ENCODE data around the gene NUP62. TPM values are rescaled to one million over a fixed set of nuclear protein-coding genes. Genes with fewer than 3 reads are reported as not detected.

NUP62 gene
- 10 to 100 TPM; 34.5 to 40.1 (median 34.9) TPM for total RNA-seq

- Histone ChIP-seq H3K27me3 (no peaks in the 10 kb centered on the region), H3K36me3 (peaks cover 0 to 55% (median 7%) of the 10 kb centered on the region in 3 donors), H3K4me1 (peaks cover 10 to 44% (median 15%) of the 10 kb centered on the region in 3 donors), H3K9me3 (no peaks in the 10 kb centered on the region), H3K27ac (peak within 1 kb of the TSS; percentile 93 to 96 (median 94)), H3K4me3 (peak within 1 kb of the TSS; percentile 78 to 96 (median 90))
- TF ChIP-seq POLR2A (IDR thresholded peaks at IDR 0.05) (no peak), CTCF (IDR thresholded peaks at IDR 0.05) (no peak)
- 0% methylated on average over 22 to 26 of the region's 48 CpGs for WGBS, 2 donors
- DNase-seq, result no peak
- intact Hi-C loops (cut with DNase I), result no loop called here
Measured at GRCh38 chr19:49929121-49929610, at the start of gene NUP62, which contains the start of gene ATF5. TSS of gene NUP62 (minus strand) at chr19:49929504. CDS start at chr19:49909807, 19,697 bp downstream. TSS of gene ATF5 (plus strand) at chr19:49929205. CDS start at chr19:49930851, 1,646 bp downstream.

GRCh38 chr19:49978324-49978723 is 49.0 kb upstream of the NUP62 start:
- no peak for TF ChIP-seq POLR2A (IDR thresholded peaks at IDR 0.05)
- TF ChIP-seq CTCF (IDR thresholded peaks at IDR 0.05), result no peak
- no peak overlapping the region for H3K27ac ChIP-seq
- no peaks in the 10 kb centered on the region for H3K27me3 ChIP-seq
- intact Hi-C loops (cut with DNase I), result no loop called here
- H3K4me3 ChIP-seq, result no peak overlapping the region
- no peak for DNase-seq
- 75 to 82% methylated on average over 8 to 9 of the region's 11 CpGs for WGBS, 2 donors
- H3K36me3 ChIP-seq, result peaks cover 0 to 82% (median 6%) of the 10 kb centered on the region in 3 donors
- H3K9me3 ChIP-seq, result no peaks in the 10 kb centered on the region
- H3K4me1 ChIP-seq, result no peaks in the 10 kb centered on the region

- Histone ChIP-seq H3K27ac (no peak overlapping the region), H3K27me3 (no peaks in the 10 kb centered on the region), H3K36me3 (peaks cover 0 to 78% (median 6%) of the 10 kb centered on the region in 3 donors), H3K4me3 (no peak overlapping the region), H3K9me3 (no peaks in the 10 kb centered on the region), H3K4me1 (no peaks in the 10 kb centered on the region)
- no peak for DNase-seq
- intact Hi-C loops (cut with DNase I), result no loop called here
- no peak for TF ChIP-seq CTCF (IDR thresholded peaks at IDR 0.05)
- TF ChIP-seq POLR2A (IDR thresholded peaks at IDR 0.05), result no peak
- 85 to 92% methylated on average over 15 to 18 of the region's 18 CpGs for WGBS, 2 donors
Measured at GRCh38 chr19:49977881-49978280, 48.6 kb upstream of the NUP62 start.

- Histone ChIP-seq H3K27me3 (peaks cover 0 to under 1% (median 0%) of the 10 kb centered on the region in 4 donors), H3K36me3 (peaks cover 0 to 70% (median 6%) of the 10 kb centered on the region in 3 donors), H3K4me3 (no peak overlapping the region), H3K4me1 (peaks cover 0 to 1% (median 0%) of the 10 kb centered on the region in 3 donors), H3K9me3 (no peaks in the 10 kb centered on the region), H3K27ac (no peak overlapping the region)
- WGBS, 2 donors, result 86 to 89% methylated on average over 11 to 12 of the region's 13 CpGs
- DNase-seq, result no peak
- TF ChIP-seq POLR2A (IDR thresholded peaks at IDR 0.05) (no peak), CTCF (IDR thresholded peaks at IDR 0.05) (no peak)
- intact Hi-C loops (cut with DNase I), result no loop called here
Measured at GRCh38 chr19:49977076-49977475, 47.8 kb upstream of the NUP62 start.

GRCh38 chr19:49976496-49976895 is 47.2 kb upstream of the NUP62 start:
- Histone ChIP-seq H3K4me1 (peaks cover 0 to 5% (median 0%) of the 10 kb centered on the region in 3 donors), H3K36me3 (peaks cover 0 to 64% (median 6%) of the 10 kb centered on the region in 3 donors)
- 88% methylated on average over 3 of the region's 3 CpGs; no CpG with 5 or more reads in 1 of the 2 donors for WGBS, 2 donors

More at GRCh38 chr19:49976496-49976895, 47.2 kb upstream of the NUP62 start:
- no peak for DNase-seq
- H3K9me3 ChIP-seq, result no peaks in the 10 kb centered on the region
- intact Hi-C loops (cut with DNase I), result no loop called here
- TF ChIP-seq CTCF (IDR thresholded peaks at IDR 0.05), result no peak
- TF ChIP-seq POLR2A (IDR thresholded peaks at IDR 0.05), result no peak
- H3K27ac ChIP-seq, result no peak overlapping the region
- peaks cover 0 to 6% (median 0%) of the 10 kb centered on the region in 4 donors for H3K27me3 ChIP-seq
- H3K4me3 ChIP-seq, result no peak overlapping the region
